Activated CD4-positive, alpha-beta memory T cell treated with anti-CD3 and anti-CD28 coated beads, Interleukin-2, amount 10 ng/mL, durations not matched to agents 7 days and 5 days (primary cell): ENCODE measurements around the gene ZNF692. TPM values are rescaled to one million over a fixed set of nuclear protein-coding genes. Genes with fewer than 3 reads are reported as not detected.

Source experiments
- CTCF ChIA-PET: fragments of 350-600 bp; sonication (Branson Sonifier 250); formaldehyde crosslinking; loops from one replicate; lab custom pipeline; 2021; ENCODE audit warnings: antibody characterized with exemption, inconsistent platforms; lab: Charles Lee
- POLR2A ChIA-PET: fragments of 350-600 bp; sonication (Branson Sonifier 250); formaldehyde crosslinking; loops from one replicate; lab custom pipeline; 2021; ENCODE audit warnings: antibody characterized with exemption; lab: Charles Lee
- DNase-seq: peaks from one replicate; pipeline ENCODE4 v3.0.0-alpha.2; 2020
- H3K27ac Mint-ChIP-seq: one replicate; pipeline ENCODE4 v1.8.0; 2021; ENCODE audit warnings: mild to moderate bottlenecking, mixed read lengths
- H3K27me3 Mint-ChIP-seq: one replicate; pipeline ENCODE4 v1.8.0; 2021; ENCODE audit warnings: mixed read lengths
- H3K36me3 Mint-ChIP-seq: one replicate; pipeline ENCODE4 v1.8.0; 2021; ENCODE audit warnings: low read depth, mixed read lengths
- H3K4me1 Mint-ChIP-seq: one replicate; pipeline ENCODE4 v1.8.0; 2021; ENCODE audit warnings: mixed read lengths
- H3K4me3 Mint-ChIP-seq: one replicate; pipeline ENCODE4 v1.8.0; 2021; ENCODE audit warnings: mild to moderate bottlenecking, mixed read lengths
- H3K9me3 Mint-ChIP-seq: one replicate; pipeline ENCODE4 v1.8.0; 2021; ENCODE audit warnings: mixed read lengths
- total RNA-seq, 2 experiments: library from RNA; stranded (reverse); gene quantifications; one replicate each; pipeline ENCODE4 v1.2.3, GENCODE V29; 2021

Gene ZNF692
- total RNA-seq, 2 experiments from 2014 or later = 45.9 to 49.8 TPM

DNA sequence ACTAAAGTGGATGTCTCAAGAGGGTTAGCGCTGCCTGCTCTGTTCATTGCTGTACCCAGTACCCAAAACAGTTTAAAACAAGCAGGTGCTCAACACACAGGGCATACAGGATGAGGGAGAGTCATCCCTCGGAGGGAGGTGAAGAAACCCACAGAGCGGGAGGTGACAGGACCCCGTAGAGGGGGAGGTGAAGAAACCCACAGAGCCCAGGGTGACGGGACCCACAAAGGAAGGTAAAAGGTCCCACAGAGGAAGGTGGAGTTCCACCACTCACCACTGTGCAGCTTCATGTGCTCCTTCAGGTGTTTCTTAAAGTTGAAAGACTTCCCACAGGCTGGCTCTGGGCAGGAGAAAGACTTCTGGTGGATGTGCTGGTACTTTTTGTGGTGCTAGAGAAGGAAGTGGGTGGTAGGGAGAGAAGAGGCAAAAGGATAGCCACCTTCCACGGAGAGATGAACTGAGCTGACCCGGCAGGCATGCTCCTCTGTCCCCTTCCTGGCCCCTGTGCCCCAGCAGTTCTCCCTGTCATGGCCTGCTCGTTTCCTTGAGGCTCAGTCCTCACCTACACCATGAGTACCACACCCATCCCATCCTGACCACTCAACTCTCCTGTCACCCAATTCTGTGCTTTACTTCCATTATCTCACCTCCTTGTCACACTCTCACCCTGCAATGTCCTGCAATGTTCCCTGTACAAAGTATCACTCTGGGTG lies 5.1 kb downstream of the ZNF692 start:
- H3K27ac Mint-ChIP-seq = no peak overlapping the region
- ChIA-PET POLR2A (interaction anchor here (2.7 kb wide), 1 partner anchor 15 kb away, joined by 13 read pairs; the partner anchor contains the start of gene ZNF672), CTCF (interaction anchor here (1.0 kb wide), 1 partner anchor 12 kb away, joined by 3 read pairs; no protein-coding TSS in a partner anchor)
- H3K36me3 Mint-ChIP-seq = peaks cover 30% of the 10 kb centered on the region
- H3K4me1 Mint-ChIP-seq = peaks cover 24% of the 10 kb centered on the region
- DNase-seq = peak; percentile 35
- no peak overlapping the region for H3K4me3 Mint-ChIP-seq
- H3K9me3 Mint-ChIP-seq = no peaks in the 10 kb centered on the region
- no peaks in the 10 kb centered on the region for H3K27me3 Mint-ChIP-seq

DNA sequence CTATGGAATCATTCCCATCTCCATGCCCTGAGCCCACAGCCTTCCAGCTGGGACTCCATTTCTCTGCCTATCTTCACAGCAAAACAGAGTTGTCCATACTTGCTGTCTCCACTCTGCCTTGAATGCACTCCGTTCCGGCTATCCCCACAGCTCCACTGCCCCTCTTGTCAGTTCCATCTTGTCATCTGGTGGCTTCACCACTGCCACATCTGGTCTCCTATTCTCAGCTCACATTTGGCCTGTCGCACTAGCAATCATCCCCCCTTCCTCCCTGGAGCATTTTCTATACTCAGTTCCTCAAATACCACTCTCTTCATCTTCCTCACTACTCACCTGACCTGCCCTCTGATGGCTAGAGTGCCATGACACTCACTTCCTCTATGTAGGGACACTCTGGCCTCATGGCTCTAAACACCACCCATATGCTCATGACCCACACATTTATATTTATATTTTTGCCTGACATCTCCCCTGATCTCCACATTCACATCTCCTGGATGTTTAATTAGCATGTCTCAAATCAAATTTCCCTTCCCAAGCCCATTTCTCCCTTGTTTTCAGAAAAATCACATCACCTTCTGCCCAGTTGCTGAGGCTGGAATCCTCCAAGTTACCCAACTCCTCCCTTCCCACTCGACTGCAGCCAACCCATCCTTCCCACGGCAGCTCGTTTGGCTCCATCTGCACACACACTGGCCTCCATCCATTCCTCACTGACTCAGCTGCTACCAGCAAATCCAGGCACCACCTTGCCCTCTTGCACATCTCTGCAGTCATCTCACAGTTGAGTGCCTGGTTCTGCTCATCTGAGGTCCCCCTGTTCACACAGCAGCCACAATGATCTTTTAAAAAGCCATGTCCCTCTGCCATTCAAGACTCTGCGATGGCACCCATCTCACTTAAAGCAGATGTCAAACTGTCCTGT lies 6.1 kb downstream of the ZNF692 start:
- ChIA-PET CTCF (no interaction called here), POLR2A (interaction anchor here (2.7 kb wide), 1 partner anchor 14 kb away, joined by 13 read pairs; the partner anchor contains the start of gene ZNF672)
- DNase-seq = no peak
- Mint-ChIP-seq H3K4me1 (peaks cover 18% of the 10 kb centered on the region), H3K9me3 (no peaks in the 10 kb centered on the region), H3K27ac (no peak overlapping the region), H3K27me3 (no peaks in the 10 kb centered on the region), H3K4me3 (no peak overlapping the region), H3K36me3 (peaks cover 38% of the 10 kb centered on the region)

DNA sequence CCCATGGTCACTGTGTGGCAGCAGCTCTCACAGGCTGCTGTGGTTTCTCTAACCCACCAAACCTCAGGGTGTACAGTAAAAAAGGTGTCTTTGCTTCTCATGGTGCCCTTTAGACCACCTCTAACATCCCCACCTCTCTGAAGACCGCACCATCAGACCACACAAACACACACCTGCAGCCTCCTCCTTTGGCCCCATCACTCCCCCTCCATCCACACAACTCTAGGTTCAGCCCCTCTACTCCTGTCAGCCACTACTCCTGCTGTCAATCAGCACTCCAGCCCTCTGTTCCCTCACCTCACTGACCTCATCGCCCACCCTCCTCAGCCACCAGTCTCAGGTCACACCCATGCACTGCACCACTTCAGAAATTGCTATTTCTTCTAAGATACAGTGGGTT lies 7.5 kb downstream of the ZNF692 start:
- POLR2A ChIA-PET = interaction anchor here (0.9 kb wide), 1 partner anchor 12 kb away, joined by 3 read pairs; no protein-coding TSS in a partner anchor
- no peak for DNase-seq
- Mint-ChIP-seq H3K27ac (no peak overlapping the region), H3K27me3 (no peaks in the 10 kb centered on the region), H3K4me3 (no peak overlapping the region), H3K9me3 (no peaks in the 10 kb centered on the region), H3K4me1 (peaks cover 5% of the 10 kb centered on the region), H3K36me3 (peaks cover 46% of the 10 kb centered on the region)
- CTCF ChIA-PET = interaction anchor here (1.2 kb wide), 1 partner anchor 12 kb away, joined by 4 read pairs; no protein-coding TSS in a partner anchor

DNA sequence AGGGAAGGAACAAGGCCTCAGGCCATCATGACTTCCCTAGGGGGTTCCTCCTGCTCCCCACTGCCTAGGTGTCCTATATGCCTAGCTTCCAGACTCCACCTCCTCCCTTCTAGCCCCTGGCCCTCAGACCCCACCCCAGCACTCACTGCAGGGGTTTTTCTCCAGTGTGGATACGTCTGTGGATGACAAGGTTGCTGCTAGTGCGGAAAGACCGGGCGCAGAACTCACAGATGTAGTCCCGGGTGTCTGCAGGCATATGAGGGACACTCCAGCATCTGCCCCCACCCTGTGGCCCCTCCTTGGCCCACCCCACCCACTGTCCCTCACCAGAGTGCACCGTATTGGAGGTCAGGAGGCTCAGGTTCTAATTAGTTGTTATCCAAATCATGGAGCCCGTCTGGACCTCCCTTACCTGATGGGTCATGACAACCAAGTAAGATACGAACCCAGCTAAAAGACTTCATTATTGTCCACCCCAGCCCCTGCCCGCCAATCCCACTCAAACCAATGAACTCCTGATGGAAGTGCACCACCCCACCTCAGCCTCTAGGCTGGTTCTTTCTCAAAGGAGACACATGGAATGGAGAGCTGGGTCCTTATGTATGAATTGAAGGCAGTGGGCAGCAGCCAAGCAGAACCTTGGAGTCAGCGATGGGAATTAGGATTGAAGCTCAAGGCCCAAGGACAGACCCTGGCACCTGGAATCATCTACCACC lies 8.2 kb downstream of the ZNF692 start:
- H3K36me3 Mint-ChIP-seq = peaks cover 48% of the 10 kb centered on the region
- no peak overlapping the region for H3K27ac Mint-ChIP-seq
- H3K4me3 Mint-ChIP-seq = no peak overlapping the region
- no peaks in the 10 kb centered on the region for H3K4me1 Mint-ChIP-seq
- POLR2A ChIA-PET = interaction anchor here (0.9 to 1.6 kb wide), 2 partner anchors 8 to 12 kb away, joined by 3 to 9 read pairs; partner anchors contain the start of gene ZNF692
- no peak for DNase-seq
- no peaks in the 10 kb centered on the region for H3K9me3 Mint-ChIP-seq
- no peaks in the 10 kb centered on the region for H3K27me3 Mint-ChIP-seq
- CTCF ChIA-PET = interaction anchor here (1.2 kb wide), 1 partner anchor 11 kb away, joined by 4 read pairs; no protein-coding TSS in a partner anchor

DNA sequence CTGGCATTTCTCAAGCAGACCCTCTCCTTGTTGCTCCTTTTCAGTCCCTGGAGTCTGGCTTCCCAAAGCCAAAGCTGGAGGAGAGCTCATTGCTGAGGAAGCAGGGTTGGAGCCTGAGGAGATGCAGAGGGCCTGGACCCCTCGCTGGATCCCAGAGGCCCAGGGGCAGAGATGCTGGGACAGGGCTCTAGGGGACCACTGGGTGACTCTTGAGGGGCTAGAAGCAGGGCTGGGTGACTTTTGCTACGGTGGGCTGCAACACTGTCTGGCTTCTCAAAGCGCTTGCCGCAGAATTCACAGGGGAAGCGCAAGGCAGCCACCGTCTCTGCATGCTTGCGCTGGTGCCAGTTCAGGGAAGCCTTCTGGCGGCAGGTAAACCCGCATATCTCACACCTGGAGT lies 8.8 kb downstream of the ZNF692 start:
- H3K4me1 Mint-ChIP-seq = no peaks in the 10 kb centered on the region
- ChIA-PET CTCF (no interaction called here), POLR2A (interaction anchor here (1.6 kb wide), 1 partner anchor 9 kb away, joined by 9 read pairs; the partner anchor contains the start of gene ZNF692)
- no peaks in the 10 kb centered on the region for H3K27me3 Mint-ChIP-seq
- no peak for DNase-seq
- no peak overlapping the region for H3K27ac Mint-ChIP-seq
- no peak overlapping the region for H3K4me3 Mint-ChIP-seq
- peaks cover 52% of the 10 kb centered on the region for H3K36me3 Mint-ChIP-seq
- H3K9me3 Mint-ChIP-seq = no peaks in the 10 kb centered on the region

DNA sequence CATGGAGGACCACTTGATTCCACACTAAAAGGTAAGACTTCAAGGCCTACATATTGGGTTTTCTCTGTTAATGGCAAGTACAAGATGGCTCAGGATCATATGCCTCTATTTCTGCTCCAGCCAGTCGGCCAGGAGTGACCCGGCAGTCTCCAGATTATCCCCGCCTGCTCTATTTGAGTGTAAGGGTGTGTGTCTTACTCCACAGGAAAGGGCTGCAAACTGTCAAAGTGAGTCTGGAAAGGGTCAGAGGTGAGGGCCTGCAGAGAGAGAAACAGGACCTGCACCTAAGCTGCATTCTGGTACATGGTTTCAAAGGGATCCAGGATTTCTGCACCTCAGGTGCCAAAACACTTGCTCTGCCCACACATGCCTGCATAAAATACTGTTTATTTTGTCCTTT lies 9.2 kb downstream of the ZNF692 start:
- H3K27me3 Mint-ChIP-seq = no peaks in the 10 kb centered on the region
- DNase-seq = no peak
- H3K4me3 Mint-ChIP-seq = no peak overlapping the region
- ChIA-PET CTCF (no interaction called here), POLR2A (interaction anchor here (1.6 kb wide), 1 partner anchor 9 kb away, joined by 9 read pairs; the partner anchor contains the start of gene ZNF692)
- no peaks in the 10 kb centered on the region for H3K9me3 Mint-ChIP-seq
- H3K36me3 Mint-ChIP-seq = peaks cover 48% of the 10 kb centered on the region
- H3K4me1 Mint-ChIP-seq = no peaks in the 10 kb centered on the region
- H3K27ac Mint-ChIP-seq = no peak overlapping the region

DNA sequence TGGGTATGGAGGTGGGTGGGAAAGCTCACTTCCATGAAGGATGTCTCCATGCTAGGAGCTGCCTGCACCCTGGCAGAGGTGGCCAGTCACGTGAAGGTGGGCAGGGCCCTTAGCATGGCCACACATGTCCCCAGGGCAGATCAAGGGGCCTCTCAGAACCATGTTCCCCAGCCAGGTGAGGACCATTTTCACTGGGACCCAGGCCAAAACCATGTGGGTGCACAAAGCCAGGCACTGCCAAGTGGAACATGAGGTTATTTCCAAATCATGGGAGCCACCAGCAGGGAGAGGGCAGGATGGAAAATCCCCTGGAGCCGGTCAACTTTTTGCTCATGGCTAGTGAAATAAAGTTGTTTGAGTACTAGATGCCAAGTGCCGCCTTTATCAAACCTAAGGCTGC lies 9.7 kb downstream of the ZNF692 start:
- H3K4me3 Mint-ChIP-seq = no peak overlapping the region
- H3K4me1 Mint-ChIP-seq = no peaks in the 10 kb centered on the region
- H3K27ac Mint-ChIP-seq = no peak overlapping the region
- ChIA-PET CTCF (no interaction called here), POLR2A (interaction anchor here (1.6 kb wide), 1 partner anchor 10 kb away, joined by 9 read pairs; the partner anchor contains the start of gene ZNF692)
- no peaks in the 10 kb centered on the region for H3K9me3 Mint-ChIP-seq
- H3K36me3 Mint-ChIP-seq = peaks cover 47% of the 10 kb centered on the region
- no peaks in the 10 kb centered on the region for H3K27me3 Mint-ChIP-seq
- no peak for DNase-seq

DNA sequence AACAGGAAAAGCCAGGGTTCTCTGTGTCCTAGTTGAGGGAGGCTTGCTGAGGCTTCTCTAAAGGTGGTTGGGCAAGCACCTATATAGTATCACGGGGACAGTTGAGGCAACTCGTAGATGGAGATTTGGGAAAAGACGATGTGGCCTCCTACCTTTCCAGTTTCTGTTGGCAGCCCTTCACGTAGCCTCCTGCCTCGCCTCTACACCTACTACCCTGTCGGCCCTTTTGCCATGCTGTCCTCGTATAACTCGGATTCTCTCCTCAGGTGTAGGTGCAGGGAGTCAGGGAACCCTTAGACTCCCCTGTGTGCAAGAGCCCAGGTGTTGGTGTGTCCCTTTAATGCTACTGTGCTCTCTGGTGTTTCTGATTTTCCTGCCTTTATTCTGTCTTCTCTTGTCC lies 10.3 kb downstream of the ZNF692 start:
- CTCF ChIA-PET = no interaction called here
- Mint-ChIP-seq H3K27ac (no peak overlapping the region), H3K36me3 (peaks cover 43% of the 10 kb centered on the region), H3K4me3 (no peak overlapping the region), H3K9me3 (no peaks in the 10 kb centered on the region), H3K4me1 (no peaks in the 10 kb centered on the region), H3K27me3 (no peaks in the 10 kb centered on the region)
- POLR2A ChIA-PET = no interaction called here
- DNase-seq = no peak

DNA sequence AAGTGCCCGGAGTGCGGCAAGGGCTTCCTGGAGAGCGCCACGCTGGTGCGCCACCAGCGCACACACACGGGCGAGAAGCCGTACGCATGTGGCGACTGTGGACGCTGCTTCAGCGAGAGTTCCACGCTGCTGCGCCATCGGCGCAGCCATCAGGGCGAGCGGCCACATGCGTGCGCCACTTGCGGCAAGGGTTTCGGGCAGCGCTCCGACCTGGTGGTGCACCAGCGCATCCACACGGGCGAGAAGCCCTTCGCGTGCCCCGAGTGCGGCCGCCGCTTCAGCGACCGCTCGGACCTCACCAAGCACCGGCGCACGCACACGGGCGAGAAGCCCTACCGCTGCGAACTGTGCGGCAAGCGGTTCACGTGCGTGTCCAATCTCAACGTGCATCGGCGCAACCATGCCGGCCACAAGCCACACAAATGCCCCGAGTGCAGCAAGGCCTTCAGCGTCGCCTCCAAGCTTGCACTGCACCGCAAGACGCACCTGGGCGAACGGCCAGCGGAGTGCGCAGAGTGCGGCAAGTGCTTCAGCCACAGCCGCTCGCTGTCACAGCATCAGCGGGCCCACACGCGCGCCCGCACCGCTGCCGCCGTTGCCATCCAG lies 10.8 kb downstream of the ZNF692 start:
- no peaks in the 10 kb centered on the region for H3K27me3 Mint-ChIP-seq
- POLR2A ChIA-PET = no interaction called here
- no peaks in the 10 kb centered on the region for H3K9me3 Mint-ChIP-seq
- DNase-seq = no peak
- peaks cover 43% of the 10 kb centered on the region for H3K36me3 Mint-ChIP-seq
- H3K27ac Mint-ChIP-seq = no peak overlapping the region
- H3K4me3 Mint-ChIP-seq = no peak overlapping the region
- no peaks in the 10 kb centered on the region for H3K4me1 Mint-ChIP-seq
- CTCF ChIA-PET = no interaction called here

DNA sequence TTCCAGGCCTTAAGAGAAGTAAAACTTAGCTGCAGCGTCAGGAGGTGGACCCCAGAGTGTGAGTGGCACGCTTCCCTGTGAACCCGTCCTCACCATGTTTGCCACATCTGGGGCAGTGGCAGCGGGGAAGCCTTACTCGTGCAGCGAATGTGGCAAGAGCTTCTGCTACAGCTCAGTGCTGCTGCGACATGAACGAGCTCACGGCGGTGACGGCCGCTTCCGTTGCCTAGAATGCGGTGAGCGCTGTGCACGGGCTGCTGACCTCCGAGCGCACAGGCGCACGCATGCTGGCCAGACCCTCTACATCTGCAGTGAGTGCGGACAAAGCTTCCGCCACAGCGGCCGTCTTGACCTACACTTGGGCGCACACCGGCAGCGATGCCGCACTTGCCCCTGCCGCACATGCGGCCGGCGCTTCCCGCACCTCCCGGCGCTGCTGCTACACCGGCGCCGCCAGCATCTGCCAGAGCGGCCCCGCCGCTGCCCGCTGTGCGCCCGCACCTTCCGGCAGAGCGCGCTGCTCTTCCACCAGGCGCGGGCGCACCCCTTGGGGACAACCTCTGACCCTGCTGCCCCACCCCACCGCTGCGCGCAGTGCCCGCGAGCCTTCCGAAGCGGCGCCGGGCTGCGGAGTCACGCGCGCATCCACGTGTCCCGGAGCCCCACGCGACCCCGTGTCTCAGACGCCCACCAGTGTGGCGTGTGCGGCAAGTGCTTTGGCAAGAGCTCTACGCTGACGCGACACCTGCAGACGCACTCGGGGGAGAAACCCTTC lies 11.5 kb downstream of the ZNF692 start:
- H3K36me3 Mint-ChIP-seq = peaks cover 44% of the 10 kb centered on the region
- ChIA-PET POLR2A (interaction anchor here (0.9 to 1.1 kb wide), 2 partner anchors 10 to 15 kb away, joined by 3 read pairs; no protein-coding TSS in a partner anchor), CTCF (no interaction called here)
- H3K27me3 Mint-ChIP-seq = no peaks in the 10 kb centered on the region
- no peak overlapping the region for H3K4me3 Mint-ChIP-seq
- DNase-seq = no peak
- no peaks in the 10 kb centered on the region for H3K4me1 Mint-ChIP-seq
- no peaks in the 10 kb centered on the region for H3K9me3 Mint-ChIP-seq
- H3K27ac Mint-ChIP-seq = no peak overlapping the region

DNA sequence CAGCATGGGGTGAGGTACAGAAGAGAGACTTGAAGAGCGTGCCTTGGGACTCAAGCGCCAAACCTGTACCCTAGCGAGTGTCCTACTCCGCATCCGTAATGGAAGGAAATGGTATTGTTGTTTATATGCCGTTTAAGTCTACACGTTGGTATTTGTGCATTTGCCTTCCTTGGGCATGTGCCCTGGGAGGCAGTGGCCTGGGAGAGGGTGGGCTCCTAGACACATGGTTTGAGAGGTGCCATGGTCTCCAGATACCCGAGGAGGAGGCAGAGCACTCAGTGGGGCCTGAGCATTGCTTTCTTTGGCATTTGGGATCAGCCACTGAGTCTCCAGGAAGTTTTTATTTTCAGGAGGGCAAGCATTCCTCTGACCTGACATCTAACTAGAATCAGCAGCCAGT lies 14.4 kb downstream of the ZNF692 start:
- Mint-ChIP-seq H3K27me3 (no peaks in the 10 kb centered on the region), H3K4me3 (no peak overlapping the region), H3K9me3 (no peaks in the 10 kb centered on the region), H3K4me1 (peaks cover 23% of the 10 kb centered on the region), H3K36me3 (peaks cover 45% of the 10 kb centered on the region), H3K27ac (no peak overlapping the region)
- no peak for DNase-seq
- ChIA-PET POLR2A (interaction anchor here (1.5 to 1.6 kb wide), 2 partner anchors 18 to 30 kb away, joined by 3 read pairs; no protein-coding TSS in a partner anchor), CTCF (interaction anchor here (1.2 to 4.1 kb wide), 3 partner anchors 14 to 30 kb away, joined by 3 to 31 read pairs (median 3); partner anchors contain the start of gene ZNF692)
